ENCODE results near the gene EEF2KMT. TPM values are rescaled to one million over a fixed set of nuclear protein-coding genes. Genes with fewer than 3 reads are reported as not detected.
A peak's percentile ranks its signal among the peaks of the same experiment; 100 is the strongest.
"Not testable (repeated sequence)": the region's sequence is repeated elsewhere in the genome, so short reads cannot be mapped to it uniquely, and the experiment has no call there.

Gene EEF2KMT
- total RNA-seq, 1 donor from 2014 or later = 16.6 TPM

GRCh38 chr16:5108505-5109158, 11.0 kb upstream of the EEF2KMT start:
- H3K4me3 ChIP-seq (ENCODE audit: low read depth, low read length) = no peak overlapping the region
- no peak for DNase-seq (ENCODE audit: low read depth)
- TF ChIP-seq CTCF (IDR thresholded peaks at IDR 0.05; ENCODE audit: insufficient read depth, low read length, severe bottlenecking) = no peak
- no peaks in the 10 kb centered on the region for H3K27me3 ChIP-seq (ENCODE audit: control insufficient read depth, insufficient read depth, low read length)
- H3K36me3 ChIP-seq (ENCODE audit: control insufficient read depth, insufficient read depth, low read length) = no peaks in the 10 kb centered on the region
- FAIRE-seq = no peak

GRCh38 chr16:5105039-5105438, 7.4 kb upstream of the EEF2KMT start:
- H3K4me3 ChIP-seq (ENCODE audit: low read depth, low read length); FAIRE-seq; H3K27me3 ChIP-seq (ENCODE audit: control insufficient read depth, insufficient read depth, low read length); H3K36me3 ChIP-seq (ENCODE audit: control insufficient read depth, insufficient read depth, low read length); DNase-seq (ENCODE audit: low read depth): not testable (repeated sequence)

- H3K27me3 ChIP-seq (ENCODE audit: control insufficient read depth, insufficient read depth, low read length); DNase-seq (ENCODE audit: low read depth); FAIRE-seq; H3K36me3 ChIP-seq (ENCODE audit: control insufficient read depth, insufficient read depth, low read length); H3K4me3 ChIP-seq (ENCODE audit: low read depth, low read length): not testable (repeated sequence)
Measured at GRCh38 chr16:5103296-5104032, 5.9 kb upstream of the EEF2KMT start.

- not testable (repeated sequence) for FAIRE-seq; DNase-seq (ENCODE audit: low read depth); H3K4me3 ChIP-seq (ENCODE audit: low read depth, low read length)
Measured at GRCh38 chr16:5099174-5099573, 1.6 kb upstream of the EEF2KMT start.

GRCh38 chr16:5098221-5099159, 895 bp upstream of the EEF2KMT start:
- peak overlapping the region; percentile 53 for H3K4me3 ChIP-seq (ENCODE audit: low read depth, low read length)
- not testable (repeated sequence) for H3K27me3 ChIP-seq (ENCODE audit: control insufficient read depth, insufficient read depth, low read length); FAIRE-seq; H3K36me3 ChIP-seq (ENCODE audit: control insufficient read depth, insufficient read depth, low read length)
- DNase-seq (ENCODE audit: low read depth) = peak; percentile 46

More at GRCh38 chr16:5099174-5099573, 1.6 kb upstream of the EEF2KMT start:
- H3K36me3 ChIP-seq (ENCODE audit: control insufficient read depth, insufficient read depth, low read length); H3K27me3 ChIP-seq (ENCODE audit: control insufficient read depth, insufficient read depth, low read length): not testable (repeated sequence)

- peak; percentile 6 for DNase-seq (ENCODE audit: low read depth)
- FAIRE-seq; H3K27me3 ChIP-seq (ENCODE audit: control insufficient read depth, insufficient read depth, low read length); H3K36me3 ChIP-seq (ENCODE audit: control insufficient read depth, insufficient read depth, low read length): not testable (repeated sequence)
- H3K4me3 ChIP-seq (ENCODE audit: low read depth, low read length) = peak overlapping the region; percentile 66
Measured at GRCh38 chr16:5097061-5097469, 530 bp downstream of the EEF2KMT start.

- peak overlapping the region; percentile 66 for H3K4me3 ChIP-seq (ENCODE audit: low read depth, low read length)
- H3K36me3 ChIP-seq (ENCODE audit: control insufficient read depth, insufficient read depth, low read length); H3K27me3 ChIP-seq (ENCODE audit: control insufficient read depth, insufficient read depth, low read length); FAIRE-seq; DNase-seq (ENCODE audit: low read depth): not testable (repeated sequence)
Measured at GRCh38 chr16:5096437-5097060, 1.0 kb downstream of the EEF2KMT start.

- H3K27me3 ChIP-seq (ENCODE audit: control insufficient read depth, insufficient read depth, low read length); DNase-seq (ENCODE audit: low read depth); H3K36me3 ChIP-seq (ENCODE audit: control insufficient read depth, insufficient read depth, low read length); H3K4me3 ChIP-seq (ENCODE audit: low read depth, low read length); FAIRE-seq: not testable (repeated sequence)
Measured at GRCh38 chr16:5095145-5095830, 2.3 kb downstream of the EEF2KMT start.

GRCh38 chr16:5093746-5094145, 3.8 kb downstream of the EEF2KMT start:
- H3K27me3 ChIP-seq (ENCODE audit: control insufficient read depth, insufficient read depth, low read length); DNase-seq (ENCODE audit: low read depth); H3K4me3 ChIP-seq (ENCODE audit: low read depth, low read length); H3K36me3 ChIP-seq (ENCODE audit: control insufficient read depth, insufficient read depth, low read length); FAIRE-seq: not testable (repeated sequence)

- not testable (repeated sequence) for DNase-seq (ENCODE audit: low read depth); H3K4me3 ChIP-seq (ENCODE audit: low read depth, low read length); H3K27me3 ChIP-seq (ENCODE audit: control insufficient read depth, insufficient read depth, low read length); FAIRE-seq; H3K36me3 ChIP-seq (ENCODE audit: control insufficient read depth, insufficient read depth, low read length)
Measured at GRCh38 chr16:5093081-5093480, 4.5 kb downstream of the EEF2KMT start.

- FAIRE-seq = not testable (repeated sequence)
Measured at GRCh38 chr16:5090592-5090991, 7.0 kb downstream of the EEF2KMT start.

GRCh38 chr16:5089911-5090555, 7.6 kb downstream of the EEF2KMT start:
- DNase-seq (ENCODE audit: low read depth); FAIRE-seq: not testable (repeated sequence)

More at GRCh38 chr16:5090592-5090991, 7.0 kb downstream of the EEF2KMT start:
- DNase-seq (ENCODE audit: low read depth); H3K36me3 ChIP-seq (ENCODE audit: control insufficient read depth, insufficient read depth, low read length); H3K27me3 ChIP-seq (ENCODE audit: control insufficient read depth, insufficient read depth, low read length); H3K4me3 ChIP-seq (ENCODE audit: low read depth, low read length): not testable (repeated sequence)

More at GRCh38 chr16:5089911-5090555, 7.6 kb downstream of the EEF2KMT start:
- H3K36me3 ChIP-seq (ENCODE audit: control insufficient read depth, insufficient read depth, low read length); H3K4me3 ChIP-seq (ENCODE audit: low read depth, low read length); H3K27me3 ChIP-seq (ENCODE audit: control insufficient read depth, insufficient read depth, low read length): not testable (repeated sequence)

All from bronchial epithelial cell (primary cell).